K562 (cell line): ENCODE measurements around the gene ME3. TPM values are rescaled to one million over a fixed set of nuclear protein-coding genes. Genes with fewer than 3 reads are reported as not detected.

Source experiments
- ATF7 ChIP-seq: fragments of 450-650 bp; IDR thresholded peaks from 2 replicates; pipeline ENCODE4 v1.7.1; 2014; ENCODE audit warnings: mild to moderate bottlenecking, moderate library complexity
- FOS ChIP-seq: IDR thresholded peaks from 3 replicates; pipeline ENCODE4 v1.6.1; 2011; ENCODE audit not compliant: insufficient read length; ENCODE audit errors: extremely low read depth
- FOSL1 ChIP-seq: fragments of 200-800 bp; sonication (Bioruptor generic); conservative IDR thresholded peaks from 2 replicates; pipeline ENCODE4 v1.6.1; 2016; ENCODE audit warnings: missing genetic modification characterization, missing compliant biosample characterization
- HDAC1 ChIP-seq, 2 experiments: fragments of 450-650 bp; IDR thresholded peaks; 2 replicates each; pipeline ENCODE4 v1.6.1; 2016 to 2017; ENCODE audit warnings: inconsistent platforms in 1 of 2, mild to moderate bottlenecking in 1 of 2, moderate library complexity in 1 of 2
- HEY1 ChIP-seq: fragments of 250-450 bp; sonication (Bioruptor Pico); IDR thresholded peaks from 2 replicates; pipeline ENCODE4 v1.5.0; 2020; ENCODE audit warnings: mild to moderate bottlenecking, moderate library complexity, borderline replicate concordance
- HMG20B ChIP-seq: fragments of 250-450 bp; sonication (Bioruptor Pico); IDR thresholded peaks from 2 replicates; pipeline ENCODE4 v1.5.0; 2021; ENCODE audit warnings: mild to moderate bottlenecking
- JUND ChIP-seq, 2 experiments: IDR thresholded peaks; 2 replicates in 1 of 2; 3 replicates in 1 of 2; pipeline ENCODE4 v1.6.1; 2011; ENCODE audit warnings: borderline replicate concordance in 2 of 2, low read depth in 2 of 2, low read length in 2 of 2, improper control_type of control experiment in 1 of 2, missing biosample characterization in 1 of 2, missing genetic modification characterization in 1 of 2, missing genetic modification reagents in 1 of 2
- KDM1A ChIP-seq, 2 experiments: fragments of 450-650 bp; IDR thresholded peaks; 2 replicates each; pipeline ENCODE4 v1.6.1; 2016; ENCODE audit warnings: mild to moderate bottlenecking in 2 of 2
- NFATC3 ChIP-seq: fragments of 450-650 bp; IDR thresholded peaks from 2 replicates; pipeline ENCODE4 v1.6.1; 2017; ENCODE audit warnings: mild to moderate bottlenecking
- RCOR1 ChIP-seq, 2 experiments: IDR thresholded peaks; 2 replicates each; pipeline ENCODE4 v1.6.1; 2012; ENCODE audit warnings: low read depth in 2 of 2, low read length in 2 of 2, borderline replicate concordance in 1 of 2, improper control_type of control experiment in 1 of 2
- RFX1 ChIP-seq: fragments of 450-650 bp; IDR thresholded peaks from 2 replicates; pipeline ENCODE4 v1.6.1; 2016; ENCODE audit warnings: mild to moderate bottlenecking, moderate library complexity
- SMARCE1 ChIP-seq: fragments of 450-650 bp; IDR thresholded peaks from 2 replicates; pipeline ENCODE4 v1.7.1; 2016; ENCODE audit warnings: mild to moderate bottlenecking
- TCF3 ChIP-seq: sonication (generic); formaldehyde crosslinking; IDR thresholded peaks from 2 replicates; pipeline ENCODE4 v1.4.0; 2020; ENCODE audit warnings: mild to moderate bottlenecking, missing genetic modification reagents
- ZNF12 ChIP-seq: sonication (generic); formaldehyde crosslinking; IDR thresholded peaks from 2 replicates; pipeline ENCODE4 v1.4.0; 2020; ENCODE audit warnings: mild to moderate bottlenecking, missing genetic modification reagents
- ZNF263 ChIP-seq: sonication (generic); formaldehyde crosslinking; IDR thresholded peaks from 2 replicates; pipeline ENCODE4 v1.8.0; 2022; ENCODE audit warnings: mild to moderate bottlenecking, missing genetic modification reagents, borderline replicate concordance
- ZNF507 ChIP-seq: conservative IDR thresholded peaks from 2 replicates; pipeline ENCODE4 v1.6.1; 2017; ENCODE audit warnings: missing genetic modification characterization, missing compliant biosample characterization
- polyA plus RNA-seq, 8 experiments: library from polyadenylated mRNA; depleted of rRNA in 4 of 8; stranded (reverse) in 5 of 8; unstranded in 3 of 8; fragments of >200 nt; fragmentation: Nextera tagmentation in 2 of 8; fragmentation: Illumina TruSeq in 1 of 8; extraction: Ambion mirVana in 2 of 8; extraction: Trizol in 1 of 8; gene quantifications; 2 replicates each; pipeline versions ENCODE4 v1.2.1 to v1.2.3, GENCODE V29; 2011 to 2014; ENCODE audit warnings: inconsistent platforms in 1 of 8, missing spikeins in 1 of 8
- total RNA-seq, 7 experiments: library from RNA; depleted of rRNA in 6 of 7; stranded (reverse); fragments of >200 nt in 6 of 7; fragmentation: Illumina TruSeq in 2 of 7; extraction: Trizol in 2 of 7; gene quantifications; 2 replicates each; pipeline versions ENCODE4 v1.2.1 to v1.2.3, GENCODE V29; 2011 to 2021; ENCODE audit warnings: low replicate concordance in 1 of 7
- TF ChIP-seq, protein P1 (sequence below): fragments of 450-650 bp; IDR thresholded peaks from 2 replicates; pipeline ENCODE4 v1.6.1; 2016; ENCODE audit warnings: missing biosample characterization, missing genetic modification characterization
- TF ChIP-seq, protein P2 (sequence below): sonication (generic); formaldehyde crosslinking; IDR thresholded peaks from 2 replicates; pipeline ENCODE4 v1.9.0; 2022; ENCODE audit warnings: mild to moderate bottlenecking, missing genetic modification reagents
- TF ChIP-seq, protein P3 (sequence below), 2 experiments: fragments of 450-650 bp in 1 of 2; sonication (generic) in 1 of 2; formaldehyde crosslinking in 1 of 2; IDR thresholded peaks in 1 of 2; conservative IDR thresholded peaks in 1 of 2; 2 replicates each; pipeline versions ENCODE4 v1.6.1 to v1.8.1; 2016 to 2023; ENCODE audit warnings: mild to moderate bottlenecking in 2 of 2, moderate library complexity in 2 of 2, inconsistent platforms in 1 of 2, missing genetic modification reagents in 1 of 2
- TF ChIP-seq, protein P4 (sequence below): fragments of 450-650 bp; IDR thresholded peaks from 2 replicates; pipeline ENCODE4 v1.6.1; 2016

Gene ME3
- total and polyA plus RNA-seq, 9 of the 15 experiments (the other 6 are each of a cell fraction or from before 2014, with no cell fraction given) = not detected

DNA sequence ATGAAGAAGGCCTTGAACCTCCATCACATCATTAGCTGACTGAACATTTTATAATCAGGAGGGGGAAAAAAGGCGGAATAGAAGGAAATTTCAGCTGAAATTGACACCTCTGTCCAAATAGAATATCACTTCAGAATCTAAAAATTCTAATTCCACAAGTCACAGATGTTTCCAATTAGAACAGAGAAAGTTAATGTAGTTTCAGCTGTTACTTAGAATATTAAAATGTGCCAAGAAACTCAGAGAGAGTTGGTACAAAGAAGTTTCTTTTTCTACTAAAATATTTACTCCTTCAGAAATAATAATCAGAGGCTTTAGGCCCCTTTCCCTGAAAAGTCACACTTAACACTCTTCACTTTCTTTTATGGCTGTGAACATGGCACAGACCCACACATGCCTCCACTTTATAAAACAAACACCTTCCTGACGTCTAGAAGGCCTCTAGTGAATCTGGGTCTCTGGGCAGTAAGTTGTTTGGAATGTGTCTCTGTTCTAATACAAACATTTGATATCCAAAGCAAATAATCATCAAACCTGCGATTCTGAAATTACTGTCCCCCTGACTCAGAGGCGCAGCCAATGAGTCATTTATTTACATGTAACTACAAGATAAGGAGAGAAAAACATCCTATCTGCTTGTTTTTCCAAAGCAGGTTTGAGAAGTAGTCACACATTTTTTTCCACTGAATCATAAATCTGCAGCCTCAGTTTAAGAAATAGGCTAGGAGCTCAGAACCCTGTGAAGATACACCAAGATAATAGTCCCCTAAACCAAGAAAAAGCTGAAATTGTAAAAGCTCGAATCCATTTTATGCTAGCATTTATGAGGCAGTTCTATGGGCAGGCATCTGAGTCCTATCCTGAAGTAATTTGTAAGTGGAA is 148.4 kb downstream of the ME3 start (continued):
- TF ChIP-seq, protein P1, sequence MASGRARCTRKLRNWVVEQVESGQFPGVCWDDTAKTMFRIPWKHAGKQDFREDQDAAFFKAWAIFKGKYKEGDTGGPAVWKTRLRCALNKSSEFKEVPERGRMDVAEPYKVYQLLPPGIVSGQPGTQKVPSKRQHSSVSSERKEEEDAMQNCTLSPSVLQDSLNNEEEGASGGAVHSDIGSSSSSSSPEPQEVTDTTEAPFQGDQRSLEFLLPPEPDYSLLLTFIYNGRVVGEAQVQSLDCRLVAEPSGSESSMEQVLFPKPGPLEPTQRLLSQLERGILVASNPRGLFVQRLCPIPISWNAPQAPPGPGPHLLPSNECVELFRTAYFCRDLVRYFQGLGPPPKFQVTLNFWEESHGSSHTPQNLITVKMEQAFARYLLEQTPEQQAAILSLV (tag) = no peak
- TF ChIP-seq, protein P2, sequence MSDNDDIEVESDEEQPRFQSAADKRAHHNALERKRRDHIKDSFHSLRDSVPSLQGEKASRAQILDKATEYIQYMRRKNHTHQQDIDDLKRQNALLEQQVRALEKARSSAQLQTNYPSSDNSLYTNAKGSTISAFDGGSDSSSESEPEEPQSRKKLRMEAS (CRISPR knock-in tag) = no peak
- TF ChIP-seq NFATC3 (peak; percentile 70; the same call in 1 of the 2 replicates), ZNF507 (tag) (no peak), JUND (IDR thresholded peaks at IDR 0.05; ENCODE audit: borderline replicate concordance, low read depth, low read length) (peak; percentile 94), JUND (tag; IDR thresholded peaks at IDR 0.05; ENCODE audit: borderline replicate concordance, low read depth, low read length) (peak; percentile 93; the same call in 2 of the 3 replicates), TCF3 (CRISPR knock-in tag) (peak; percentile 31; the same call in 1 of the 2 replicates), ZNF12 (CRISPR knock-in tag) (no peak), HDAC1 (IDR thresholded peaks at IDR 0.05) (0 out of 4 replicates have a peak, but pooled peaks of 1 of the 2 experiments have one; percentile 42), ZNF263 (CRISPR knock-in tag) (no peak), SMARCE1 (peak; percentile 95), RCOR1 (IDR thresholded peaks at IDR 0.05; ENCODE audit: borderline replicate concordance in 1 of 2, low read depth in 2 of 2, low read length in 2 of 2) (0 out of 4 replicates have a peak, but pooled peaks of 1 of the 2 experiments have one; percentile 13), FOSL1 (tag) (peak; percentile 98), HMG20B (no peak), FOS (peak; percentile 70), ATF7 (peak; percentile 61; the same call in 1 of the 2 replicates), KDM1A (IDR thresholded peaks at IDR 0.05) (peak; percentile 61 to 66; a peak in 3 of 4 replicates), RFX1 (no peak), HEY1 (CRISPR knock-in tag) (no peak)
- TF ChIP-seq, protein P3, sequence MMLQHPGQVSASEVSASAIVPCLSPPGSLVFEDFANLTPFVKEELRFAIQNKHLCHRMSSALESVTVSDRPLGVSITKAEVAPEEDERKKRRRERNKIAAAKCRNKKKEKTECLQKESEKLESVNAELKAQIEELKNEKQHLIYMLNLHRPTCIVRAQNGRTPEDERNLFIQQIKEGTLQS (IDR thresholded peaks at IDR 0.05) = peak; percentile 94
- TF ChIP-seq, protein P3 (CRISPR knock-in tag; conservative IDR thresholded peaks at IDR 0.05) = no peak
- TF ChIP-seq, protein P4, sequence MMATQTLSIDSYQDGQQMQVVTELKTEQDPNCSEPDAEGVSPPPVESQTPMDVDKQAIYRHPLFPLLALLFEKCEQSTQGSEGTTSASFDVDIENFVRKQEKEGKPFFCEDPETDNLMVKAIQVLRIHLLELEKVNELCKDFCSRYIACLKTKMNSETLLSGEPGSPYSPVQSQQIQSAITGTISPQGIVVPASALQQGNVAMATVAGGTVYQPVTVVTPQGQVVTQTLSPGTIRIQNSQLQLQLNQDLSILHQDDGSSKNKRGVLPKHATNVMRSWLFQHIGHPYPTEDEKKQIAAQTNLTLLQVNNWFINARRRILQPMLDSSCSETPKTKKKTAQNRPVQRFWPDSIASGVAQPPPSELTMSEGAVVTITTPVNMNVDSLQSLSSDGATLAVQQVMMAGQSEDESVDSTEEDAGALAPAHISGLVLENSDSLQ = 0 out of 2 replicates have a peak, but pooled peaks have one; percentile 18
